ENCODE measurements around the gene COTL1. TPM values are rescaled to one million over a fixed set of nuclear protein-coding genes. Genes with fewer than 3 reads are reported as not detected.

Gene COTL1
- total and polyA plus RNA-seq, 12 donors: 20.1 to 93.8 (median 54.3) TPM

GRCh38 chr16:84584678-84585077 lies 33.2 kb downstream of the COTL1 start:
- peaks cover 0 to 4% of the 10 kb centered on the region in 2 donors for H3K36me3 ChIP-seq (replicated peaks in 1 of 2)
- H3K4me1 ChIP-seq (replicated peaks in 1 of 2): peaks cover 0 to 10% of the 10 kb centered on the region in 2 donors
- no peak overlapping the region for H3K4me3 ChIP-seq
- no peaks in the 10 kb centered on the region for H3K27me3 ChIP-seq
- intact Hi-C loops (cut with DNase I): no loop called here
- WGBS, 4 donors: 94 to 97% (median 95%) methylated on average over 6 of the region's 6 CpGs
- no peak overlapping the region for H3K27ac ChIP-seq
- TF ChIP-seq POLR2A (IDR thresholded peaks at IDR 0.05) (no peak), CTCF (IDR thresholded peaks at IDR 0.05) (no peak)
- no peak for DNase-seq
- no peaks in the 10 kb centered on the region for H3K9me3 ChIP-seq (replicated peaks in 1 of 3)

GRCh38 chr16:84583995-84584394 lies 33.9 kb downstream of the COTL1 start:
- no peak overlapping the region for H3K4me3 ChIP-seq
- no peaks in the 10 kb centered on the region for H3K9me3 ChIP-seq (replicated peaks in 1 of 3)
- H3K4me1 ChIP-seq (replicated peaks in 1 of 2): peaks cover 0 to 10% of the 10 kb centered on the region in 2 donors
- WGBS, 4 donors: 69 to 92% (median 81%) methylated on average over 14 to 15 of the region's 15 CpGs
- H3K27ac ChIP-seq: no peak overlapping the region
- no peak for DNase-seq
- intact Hi-C loops (cut with DNase I): no loop called here
- TF ChIP-seq POLR2A (IDR thresholded peaks at IDR 0.05): no peak
- H3K27me3 ChIP-seq: no peaks in the 10 kb centered on the region
- H3K36me3 ChIP-seq (replicated peaks in 1 of 2): no peaks in the 10 kb centered on the region

GRCh38 chr16:84582958-84583516 lies 34.8 kb downstream of the COTL1 start:
- 48 to 60% (median 54%) methylated on average over 11 of the region's 11 CpGs for WGBS, 4 donors
- no peaks in the 10 kb centered on the region for H3K36me3 ChIP-seq (replicated peaks in 1 of 2)
- no peak overlapping the region for H3K4me3 ChIP-seq
- no peak for TF ChIP-seq POLR2A (IDR thresholded peaks at IDR 0.05)
- no peak for TF ChIP-seq CTCF (IDR thresholded peaks at IDR 0.05)
- H3K27me3 ChIP-seq: no peaks in the 10 kb centered on the region
- H3K9me3 ChIP-seq (replicated peaks in 1 of 3): no peaks in the 10 kb centered on the region
- peak in 5 of 7 donors; percentile 35 to 67 (median 62) for DNase-seq
- no peak overlapping the region for H3K27ac ChIP-seq
- peaks cover 0 to 10% of the 10 kb centered on the region in 2 donors for H3K4me1 ChIP-seq (replicated peaks in 1 of 2)
- intact Hi-C loops (cut with DNase I): no loop called here

GRCh38 chr16:84581158-84581557 lies 36.7 kb downstream of the COTL1 start:
- Histone ChIP-seq H3K4me3 (no peak overlapping the region), H3K9me3 (replicated peaks in 1 of 3) (no peaks in the 10 kb centered on the region), H3K36me3 (replicated peaks in 1 of 2) (no peaks in the 10 kb centered on the region), H3K27me3 (no peaks in the 10 kb centered on the region), H3K27ac (no peak overlapping the region), H3K4me1 (replicated peaks in 1 of 2) (peaks cover 0 to 3% of the 10 kb centered on the region in 2 donors)
- TF ChIP-seq CTCF (IDR thresholded peaks at IDR 0.05): no peak
- no peak for TF ChIP-seq POLR2A (IDR thresholded peaks at IDR 0.05)
- intact Hi-C loops (cut with DNase I): no loop called here
- 88 to 97% (median 92%) methylated on average over 8 of the region's 8 CpGs for WGBS, 4 donors
- no peak for DNase-seq

- H3K4me1 ChIP-seq (replicated peaks in 1 of 2): peaks cover 0 to 3% of the 10 kb centered on the region in 2 donors
- 60 to 96% (median 94%) methylated on average over 1 to 11 of the region's 11 CpGs for WGBS, 4 donors
- H3K9me3 ChIP-seq (replicated peaks in 1 of 3): no peaks in the 10 kb centered on the region
- no peak overlapping the region for H3K4me3 ChIP-seq
- no peak for TF ChIP-seq POLR2A (IDR thresholded peaks at IDR 0.05)
- TF ChIP-seq CTCF (IDR thresholded peaks at IDR 0.05): no peak
- intact Hi-C loops (cut with DNase I): no loop called here
- DNase-seq: no peak
- H3K27ac ChIP-seq: no peak overlapping the region
- no peaks in the 10 kb centered on the region for H3K36me3 ChIP-seq (replicated peaks in 1 of 2)
- H3K27me3 ChIP-seq: no peaks in the 10 kb centered on the region
Measured at GRCh38 chr16:84579936-84580335, 37.9 kb downstream of the COTL1 start.

Measured in adrenal gland (tissue), 12 donors.